GM12801 (cell line): ENCODE data around the gene VPS13D.

Experiments
- CTCF ChIP-seq: IDR thresholded peaks from one replicate; pipeline ENCODE4 v1.5.1; 2011; ENCODE audit warnings: control low read depth; ENCODE audit not compliant: insufficient read length; ENCODE audit errors: extremely low read depth

Gene VPS13D

DNA sequence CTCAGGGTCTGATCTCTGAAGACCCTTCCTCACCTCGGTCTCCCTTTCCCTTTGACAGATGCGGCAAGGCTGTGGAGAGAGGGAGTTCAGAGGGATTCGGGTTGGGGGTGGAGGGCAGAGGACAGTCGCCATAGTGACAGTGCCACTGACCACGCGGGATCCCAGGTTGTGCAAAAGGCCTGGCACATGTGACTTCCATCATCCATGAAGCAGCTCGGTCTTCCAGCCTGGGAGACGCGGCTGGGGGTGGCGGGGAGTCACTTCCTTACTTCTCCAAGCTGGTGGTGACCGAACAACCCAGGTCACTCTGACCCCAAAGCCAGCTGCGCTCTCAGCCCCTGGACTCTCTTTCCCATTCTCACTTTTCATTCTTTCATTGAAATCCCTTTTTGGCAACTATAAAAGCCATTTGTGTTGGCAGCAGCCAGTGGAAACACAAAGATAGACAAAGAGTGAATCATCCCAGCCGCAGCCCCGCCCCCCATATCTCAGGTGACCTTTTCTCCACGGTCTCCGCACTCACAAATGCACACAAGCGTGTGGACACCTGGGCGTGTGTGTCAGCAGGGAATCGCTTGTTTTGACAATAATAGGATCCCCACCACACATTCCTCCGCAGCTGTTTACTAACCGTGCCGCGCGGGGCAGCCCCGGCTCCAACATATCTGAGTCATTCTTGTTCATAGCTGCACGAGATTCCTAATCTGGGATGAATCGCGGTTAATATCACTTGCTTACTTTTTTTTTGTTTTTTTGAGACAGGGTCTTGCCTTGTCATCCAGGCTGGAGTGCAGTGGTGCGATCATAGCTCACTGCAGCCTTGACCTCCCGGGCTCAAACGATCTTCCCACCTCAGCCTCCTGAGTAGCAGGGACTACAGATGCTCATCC lies 319.9 kb downstream of the VPS13D start:
- no peak for TF ChIP-seq CTCF

DNA sequence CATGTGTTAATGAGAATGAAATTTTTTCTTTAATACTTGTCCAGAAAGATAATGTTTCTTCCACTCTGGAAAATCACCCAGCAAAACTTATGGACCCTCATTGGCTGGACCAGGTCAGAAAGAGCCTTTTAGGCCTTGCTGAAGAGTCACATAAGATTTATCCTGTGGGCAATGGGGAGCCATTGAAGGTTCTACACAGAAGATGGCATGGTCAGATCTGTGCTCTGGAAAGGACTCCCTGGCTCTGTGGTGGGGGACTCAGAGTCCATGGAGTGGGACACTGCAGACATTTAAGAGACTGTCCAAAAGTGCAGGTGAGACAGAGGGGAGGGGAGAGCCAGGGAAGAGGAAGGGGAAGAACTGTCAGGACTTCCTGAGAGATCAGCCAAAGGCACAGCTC lies 321.8 kb downstream of the VPS13D start:
- no peak for TF ChIP-seq CTCF

- TF ChIP-seq CTCF, result no peak
Measured at GRCh38 chr1:12552111-12552888, 322.5 kb downstream of the VPS13D start.

GRCh38 chr1:12552951-12553921 lies 323.4 kb downstream of the VPS13D start:
- no peak for TF ChIP-seq CTCF

- no peak for TF ChIP-seq CTCF
Measured at GRCh38 chr1:12553963-12554362, 324.1 kb downstream of the VPS13D start.

DNA sequence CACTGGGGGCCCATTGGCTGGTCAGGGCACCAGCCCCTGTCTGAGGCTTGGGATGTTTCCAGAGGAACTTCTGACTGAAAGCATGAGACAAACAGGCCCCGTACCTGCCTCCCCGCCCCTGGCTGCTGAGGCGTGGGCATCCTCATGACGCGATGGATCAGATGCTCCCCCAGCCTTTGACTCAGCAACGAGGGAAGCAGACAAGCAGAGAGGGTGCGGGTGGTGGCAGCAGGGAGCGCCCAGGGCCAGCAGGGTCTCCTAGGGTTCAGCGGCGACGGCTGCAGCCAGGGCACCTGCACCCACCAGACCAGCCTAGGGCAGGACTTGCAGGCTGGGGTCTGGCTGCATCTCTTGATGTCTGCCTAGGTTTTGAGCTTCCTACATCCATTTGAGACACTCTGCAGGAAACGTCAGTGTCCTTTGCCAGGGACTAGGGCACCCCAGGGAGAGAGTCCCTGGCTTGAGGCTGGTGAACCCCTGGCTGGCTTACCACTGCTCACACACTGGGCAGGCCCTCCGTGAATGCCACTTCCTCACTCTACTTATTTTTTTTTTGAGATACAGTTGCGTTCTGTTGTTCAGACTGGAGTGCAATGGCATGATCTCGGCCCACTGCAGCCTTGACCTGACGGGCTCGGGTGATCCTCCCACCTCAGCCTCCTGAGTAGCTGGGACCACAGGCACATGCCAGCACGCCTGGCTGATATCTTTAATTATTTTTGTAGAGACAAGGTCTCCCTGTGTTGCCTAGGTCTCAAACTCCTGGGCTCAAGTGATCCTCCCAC lies 324.9 kb downstream of the VPS13D start:
- TF ChIP-seq CTCF, result no peak
